HEK293T (cell line): ENCODE results near the gene RALGPS2.

ENCODE experiments used
- CTBP1 ChIP-seq: fragments of 450-650 bp; IDR thresholded peaks from 2 replicates; pipeline ENCODE4 v1.6.1; 2016; ENCODE audit warnings: borderline replicate concordance
- ELF4 ChIP-seq: fragments of 450-650 bp; IDR thresholded peaks from 2 replicates; pipeline ENCODE4 v1.6.1; 2017; ENCODE audit warnings: antibody characterized with exemption
- FOXA1 ChIP-seq: fragments of 450-650 bp; IDR thresholded peaks from 2 replicates; pipeline ENCODE4 v1.6.1; 2016; ENCODE audit warnings: mild to moderate bottlenecking
- FOXK2 ChIP-seq: fragments of 450-650 bp; IDR thresholded peaks from 2 replicates; pipeline ENCODE4 v1.6.1; 2016; ENCODE audit warnings: mild to moderate bottlenecking
- FOXM1 ChIP-seq: fragments of 450-650 bp; IDR thresholded peaks from 2 replicates; pipeline ENCODE4 v1.6.1; 2017; ENCODE audit warnings: mild to moderate bottlenecking, borderline replicate concordance
- NFRKB ChIP-seq: fragments of 450-650 bp; IDR thresholded peaks from 2 replicates; pipeline ENCODE4 v1.6.1; 2016; ENCODE audit warnings: mild to moderate bottlenecking, moderate library complexity
- SP1 ChIP-seq: fragments of 450-650 bp; IDR thresholded peaks from 2 replicates; pipeline ENCODE4 v1.6.1; 2017
- TARDBP ChIP-seq: fragments of 450-650 bp; IDR thresholded peaks from 2 replicates; pipeline ENCODE4 v1.6.1; 2016
- TF ChIP-seq, protein P1 (sequence below): fragments of 450-650 bp; IDR thresholded peaks from 2 replicates; pipeline ENCODE4 v1.6.1; 2016

DNA sequence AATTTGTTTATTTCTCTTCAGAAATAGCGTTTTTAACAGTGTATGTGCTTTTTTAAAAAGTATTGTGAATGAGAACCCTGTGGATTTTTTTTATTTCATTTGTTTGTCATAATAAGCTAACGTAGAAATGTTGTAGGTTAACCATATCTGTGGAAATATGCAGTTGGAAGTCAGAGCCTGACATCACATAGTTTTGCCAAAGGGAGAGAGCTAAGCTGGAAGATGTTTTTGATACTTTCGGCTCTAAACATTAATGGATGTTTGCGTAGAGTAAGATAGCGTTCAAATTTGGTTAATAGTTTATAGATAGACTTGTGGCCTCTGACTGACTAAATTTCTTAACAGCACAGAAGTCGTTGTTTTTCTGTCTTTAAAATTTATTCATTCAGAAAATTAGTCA, 193.3 kb downstream of the RALGPS2 start:
- TF ChIP-seq, protein P1, sequence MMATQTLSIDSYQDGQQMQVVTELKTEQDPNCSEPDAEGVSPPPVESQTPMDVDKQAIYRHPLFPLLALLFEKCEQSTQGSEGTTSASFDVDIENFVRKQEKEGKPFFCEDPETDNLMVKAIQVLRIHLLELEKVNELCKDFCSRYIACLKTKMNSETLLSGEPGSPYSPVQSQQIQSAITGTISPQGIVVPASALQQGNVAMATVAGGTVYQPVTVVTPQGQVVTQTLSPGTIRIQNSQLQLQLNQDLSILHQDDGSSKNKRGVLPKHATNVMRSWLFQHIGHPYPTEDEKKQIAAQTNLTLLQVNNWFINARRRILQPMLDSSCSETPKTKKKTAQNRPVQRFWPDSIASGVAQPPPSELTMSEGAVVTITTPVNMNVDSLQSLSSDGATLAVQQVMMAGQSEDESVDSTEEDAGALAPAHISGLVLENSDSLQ, result no peak
- TF ChIP-seq ELF4 (no peak), CTBP1 (no peak), FOXK2 (no peak), FOXM1 (no peak), FOXA1 (no peak), NFRKB (no peak), TARDBP (no peak), SP1 (no peak)
